ENCODE measurements around the gene DMC1.

DMC1 gene

DNA sequence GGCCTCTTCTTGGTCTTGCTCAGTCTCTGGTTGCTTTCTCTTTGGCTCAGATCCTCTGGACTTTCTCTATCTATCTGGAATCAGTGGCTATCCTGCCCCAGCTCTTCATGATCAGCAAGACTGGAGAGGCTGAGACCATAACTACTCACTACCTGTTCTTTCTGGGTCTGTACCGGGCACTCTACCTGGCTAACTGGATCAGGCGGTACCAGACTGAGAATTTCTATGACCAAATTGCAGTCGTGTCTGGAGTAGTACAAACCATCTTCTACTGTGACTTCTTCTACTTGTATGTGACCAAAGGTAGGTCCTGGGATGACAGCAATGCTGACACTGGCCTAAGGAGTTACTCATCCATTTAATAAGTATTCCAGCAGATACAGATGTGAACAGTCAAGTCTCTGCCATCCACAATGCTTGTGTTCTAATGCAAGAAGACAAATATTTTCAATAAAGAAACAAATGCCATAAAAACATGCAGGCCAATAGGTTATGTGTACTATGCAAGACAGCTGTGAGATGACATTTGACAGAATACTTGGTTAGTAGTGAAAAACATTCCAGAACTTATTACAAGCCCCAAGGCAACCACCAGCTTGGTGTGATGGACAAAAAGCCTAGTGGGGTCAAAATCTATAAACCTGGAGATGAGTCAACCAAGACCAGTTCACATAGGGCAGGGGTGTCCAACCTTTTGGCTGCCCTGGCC lies 88.7 kb downstream of the DMC1 start:
- Histone ChIP-seq H3K27me3 (ENCODE audit: insufficient read depth, poor library complexity, severe bottlenecking) (no peaks in the 10 kb centered on the region), H3K9me3 (ENCODE audit: severe bottlenecking) (no peaks in the 10 kb centered on the region), H3K27ac (ENCODE audit: poor library complexity, severe bottlenecking) (no peak overlapping the region), H3K36me3 (ENCODE audit: low read depth) (peaks cover 82% of the 10 kb centered on the region), H3K4me1 (ENCODE audit: insufficient read depth, poor library complexity, severe bottlenecking) (no peaks in the 10 kb centered on the region), H3K4me3 (ENCODE audit: severe bottlenecking) (no peak overlapping the region)
- TF ChIP-seq, protein P1, sequence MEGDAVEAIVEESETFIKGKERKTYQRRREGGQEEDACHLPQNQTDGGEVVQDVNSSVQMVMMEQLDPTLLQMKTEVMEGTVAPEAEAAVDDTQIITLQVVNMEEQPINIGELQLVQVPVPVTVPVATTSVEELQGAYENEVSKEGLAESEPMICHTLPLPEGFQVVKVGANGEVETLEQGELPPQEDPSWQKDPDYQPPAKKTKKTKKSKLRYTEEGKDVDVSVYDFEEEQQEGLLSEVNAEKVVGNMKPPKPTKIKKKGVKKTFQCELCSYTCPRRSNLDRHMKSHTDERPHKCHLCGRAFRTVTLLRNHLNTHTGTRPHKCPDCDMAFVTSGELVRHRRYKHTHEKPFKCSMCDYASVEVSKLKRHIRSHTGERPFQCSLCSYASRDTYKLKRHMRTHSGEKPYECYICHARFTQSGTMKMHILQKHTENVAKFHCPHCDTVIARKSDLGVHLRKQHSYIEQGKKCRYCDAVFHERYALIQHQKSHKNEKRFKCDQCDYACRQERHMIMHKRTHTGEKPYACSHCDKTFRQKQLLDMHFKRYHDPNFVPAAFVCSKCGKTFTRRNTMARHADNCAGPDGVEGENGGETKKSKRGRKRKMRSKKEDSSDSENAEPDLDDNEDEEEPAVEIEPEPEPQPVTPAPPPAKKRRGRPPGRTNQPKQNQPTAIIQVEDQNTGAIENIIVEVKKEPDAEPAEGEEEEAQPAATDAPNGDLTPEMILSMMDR (IDR thresholded peaks at IDR 0.05; ENCODE audit: poor library complexity, severe bottlenecking), result no peak
- DNase-seq (ENCODE audit: low spot score) (no peak), ATAC-seq (ENCODE audit: low read depth) (peak; percentile 6; the same call in 2 of the 3 replicates)

DNA sequence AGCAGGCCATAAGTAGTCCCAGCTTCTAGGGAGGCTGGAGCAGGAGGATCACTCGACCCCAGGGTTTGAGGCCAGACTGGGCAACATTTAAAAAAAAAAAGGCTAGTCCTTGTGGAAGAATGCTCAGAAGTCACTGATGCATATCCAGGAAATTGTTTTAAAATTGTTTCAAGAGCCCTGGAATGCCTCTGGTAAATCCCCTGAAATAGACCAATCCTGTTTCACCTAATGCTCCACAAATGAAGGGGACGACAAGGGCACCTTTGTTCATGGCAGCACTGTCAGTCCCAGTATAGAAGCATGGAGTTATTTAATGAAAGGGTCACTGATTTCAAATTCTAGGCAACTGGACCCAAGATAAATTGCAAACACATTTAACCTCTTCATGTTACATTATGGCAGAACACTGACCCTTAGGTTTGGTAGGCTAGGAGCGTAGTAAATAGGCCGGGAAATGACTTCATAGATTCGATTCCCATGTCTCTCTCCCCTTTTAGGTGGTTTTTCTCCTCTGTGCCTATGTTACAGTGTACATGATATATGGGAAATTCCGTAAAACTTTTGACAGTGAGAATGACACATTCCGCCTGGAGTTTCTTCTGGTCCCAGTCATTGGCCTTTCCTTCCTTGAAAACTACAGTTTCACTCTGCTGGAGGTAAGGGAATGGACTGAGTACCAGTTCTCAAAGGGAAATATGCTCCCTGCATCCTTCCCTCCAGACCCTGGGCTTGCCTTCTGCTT lies 90.7 kb downstream of the DMC1 start:
- Histone ChIP-seq H3K9me3 (ENCODE audit: severe bottlenecking) (no peaks in the 10 kb centered on the region), H3K27me3 (ENCODE audit: insufficient read depth, poor library complexity, severe bottlenecking) (no peaks in the 10 kb centered on the region), H3K4me1 (ENCODE audit: insufficient read depth, poor library complexity, severe bottlenecking) (no peaks in the 10 kb centered on the region), H3K27ac (ENCODE audit: poor library complexity, severe bottlenecking) (no peak overlapping the region), H3K36me3 (ENCODE audit: low read depth) (peaks cover 65% of the 10 kb centered on the region), H3K4me3 (ENCODE audit: severe bottlenecking) (no peak overlapping the region)
- DNase-seq (ENCODE audit: low spot score) (no peak), ATAC-seq (ENCODE audit: low read depth) (peak; percentile 5; the same call in 2 of the 3 replicates)
- TF ChIP-seq, protein P1 (IDR thresholded peaks at IDR 0.05; ENCODE audit: poor library complexity, severe bottlenecking), result no peak

DNA sequence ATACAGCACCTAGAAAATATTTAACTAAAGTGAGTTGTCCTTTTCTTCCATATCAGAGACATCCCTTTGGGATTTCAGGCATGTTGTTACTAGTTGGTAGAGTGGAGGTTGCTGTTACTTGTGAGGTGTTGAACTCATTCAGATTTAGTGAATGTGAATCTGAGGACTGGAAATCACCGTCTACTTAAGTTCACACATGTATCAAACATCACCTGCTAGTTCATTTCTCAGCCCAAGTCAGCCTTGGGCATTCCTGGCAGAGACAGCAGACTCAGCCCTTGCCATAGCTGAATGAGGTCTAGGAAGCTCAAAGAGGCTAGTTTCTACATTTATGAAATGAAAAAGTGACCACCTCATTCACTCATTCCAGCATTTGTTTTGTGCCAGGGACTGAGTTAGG lies 92.4 kb downstream of the DMC1 start:
- H3K4me1 ChIP-seq (ENCODE audit: insufficient read depth, poor library complexity, severe bottlenecking), result no peaks in the 10 kb centered on the region
- DNase-seq (ENCODE audit: low spot score), result no peak
- no peaks in the 10 kb centered on the region for H3K27me3 ChIP-seq (ENCODE audit: insufficient read depth, poor library complexity, severe bottlenecking)
- TF ChIP-seq, protein P1 (IDR thresholded peaks at IDR 0.05; ENCODE audit: poor library complexity, severe bottlenecking), result no peak
- no peak overlapping the region for H3K4me3 ChIP-seq (ENCODE audit: severe bottlenecking)
- H3K36me3 ChIP-seq (ENCODE audit: low read depth), result peaks cover 49% of the 10 kb centered on the region
- peak; percentile 13; the same call in 1 of the 3 replicates for ATAC-seq (ENCODE audit: low read depth)
- no peak overlapping the region for H3K27ac ChIP-seq (ENCODE audit: poor library complexity, severe bottlenecking)
- H3K9me3 ChIP-seq (ENCODE audit: severe bottlenecking), result no peaks in the 10 kb centered on the region

DNA sequence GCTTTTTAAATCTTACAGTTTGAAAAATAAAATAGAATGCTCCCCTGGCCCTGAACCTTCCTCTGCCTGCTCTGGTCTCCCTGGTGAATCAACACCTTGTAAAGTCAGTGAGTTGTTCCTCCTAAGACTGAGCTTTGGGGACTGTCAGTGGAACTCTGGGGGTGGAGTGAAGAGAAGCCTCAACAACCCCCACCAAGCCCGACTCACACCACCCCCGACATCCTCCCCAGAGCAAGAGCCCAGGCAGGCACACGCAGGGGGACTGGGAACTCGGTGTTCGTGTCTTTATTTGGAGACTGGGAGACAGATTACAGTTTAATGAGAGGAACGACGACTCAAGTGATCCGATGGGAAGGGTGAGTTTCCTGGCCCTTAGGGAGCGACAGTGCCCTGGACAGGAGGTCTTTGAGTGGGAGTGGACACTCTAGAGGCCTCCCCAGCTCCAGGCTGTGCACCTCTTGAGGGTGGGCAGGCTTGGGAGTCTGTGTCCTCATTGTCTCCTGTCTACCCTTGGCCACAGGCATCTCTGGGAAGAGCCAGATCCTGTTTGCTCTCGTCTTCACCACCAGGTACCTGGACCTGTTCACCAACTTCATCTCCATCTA lies 95.9 kb downstream of the DMC1 start:
- DNase-seq (ENCODE audit: low spot score) (no peak), ATAC-seq (ENCODE audit: low read depth) (no peak)
- TF ChIP-seq, protein P1 (IDR thresholded peaks at IDR 0.05; ENCODE audit: poor library complexity, severe bottlenecking), result no peak
- H3K4me1 ChIP-seq (ENCODE audit: insufficient read depth, poor library complexity, severe bottlenecking), result no peaks in the 10 kb centered on the region
- no peak overlapping the region for H3K27ac ChIP-seq (ENCODE audit: poor library complexity, severe bottlenecking)
- no peak overlapping the region for H3K4me3 ChIP-seq (ENCODE audit: severe bottlenecking)
- H3K9me3 ChIP-seq (ENCODE audit: severe bottlenecking), result no peaks in the 10 kb centered on the region
- H3K27me3 ChIP-seq (ENCODE audit: insufficient read depth, poor library complexity, severe bottlenecking), result no peaks in the 10 kb centered on the region
- peaks cover 14% of the 10 kb centered on the region for H3K36me3 ChIP-seq (ENCODE audit: low read depth)

All from RWPE2 (cell line).